ENCODE data around the gene ATL1.

DNA sequence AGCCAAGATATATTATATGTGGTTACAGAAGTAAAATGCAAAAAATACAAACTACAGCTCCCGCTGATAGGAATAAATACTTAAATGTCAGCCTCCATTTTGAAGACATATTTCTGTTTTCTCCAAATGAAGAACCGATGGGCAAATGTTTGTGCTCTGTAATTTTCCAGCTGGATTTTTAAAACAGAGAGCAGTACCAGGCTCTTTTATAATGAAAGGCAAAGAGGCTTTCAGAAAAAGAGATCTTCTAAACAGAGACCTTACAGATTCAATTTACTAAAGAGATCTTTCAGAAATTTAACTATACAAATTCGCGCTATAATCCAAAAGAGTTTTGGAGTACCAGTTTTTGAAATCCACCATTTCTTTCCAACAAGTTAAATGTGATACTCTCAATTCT, 47.5 kb upstream of the ATL1 start:
- TF ChIP-seq HOXC10 (CRISPR knock-in tag; IDR thresholded peaks at IDR 0.05) (no peak), ZNF785 (tag by site-specific recombination; IDR thresholded peaks at IDR 0.05) (no peak)

Data from HEK293 (cell line).